Measurements from ENCODE around the gene FAM184A.
"Not testable (repeated sequence)": the region's sequence is repeated elsewhere in the genome, so short reads cannot be mapped to it uniquely, and the experiment has no call there.

The FAM184A gene

GRCh38 chr6:119002069-119002468, 76.4 kb downstream of the FAM184A start:
- DNase-seq, result no peak

DNA sequence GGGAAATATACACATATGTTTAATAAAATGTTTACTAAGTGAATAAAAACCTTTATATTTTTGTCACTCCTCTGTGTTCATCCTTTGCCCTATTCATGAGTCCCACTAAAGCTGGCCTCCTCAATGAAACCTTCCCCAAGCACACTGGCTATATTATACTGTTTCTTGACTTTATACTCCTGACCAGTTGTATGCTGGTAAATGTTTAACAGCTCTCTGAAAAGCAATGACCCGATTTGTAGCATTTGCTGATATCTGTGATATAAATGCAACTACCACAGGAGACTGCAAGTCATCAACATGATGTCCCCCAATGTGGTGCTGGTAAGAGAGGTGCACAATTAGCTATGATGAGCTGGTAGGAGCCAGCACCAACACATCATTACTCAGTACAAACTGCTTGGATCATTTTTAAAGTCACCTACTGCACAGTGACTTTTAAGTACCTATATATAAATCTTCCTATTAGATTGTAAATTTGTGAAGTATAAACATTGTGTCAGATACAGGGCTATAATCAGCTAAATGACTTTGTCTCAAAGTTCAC, 78.9 kb downstream of the FAM184A start:
- no peak for DNase-seq

GRCh38 chr6:118997426-118997825, 81.0 kb downstream of the FAM184A start:
- DNase-seq, result not testable (repeated sequence)

GRCh38 chr6:118996289-118996820, 82.1 kb downstream of the FAM184A start:
- DNase-seq, result no peak

GRCh38 chr6:118993803-118994251, 84.6 kb downstream of the FAM184A start:
- no peak for DNase-seq

- DNase-seq, result no peak
These were observed 85.1 kb downstream of the FAM184A start for GRCh38 chr6:118993358-118993757.

- no peak for DNase-seq
These were observed 86.2 kb downstream of the FAM184A start for GRCh38 chr6:118992186-118992795.

DNA sequence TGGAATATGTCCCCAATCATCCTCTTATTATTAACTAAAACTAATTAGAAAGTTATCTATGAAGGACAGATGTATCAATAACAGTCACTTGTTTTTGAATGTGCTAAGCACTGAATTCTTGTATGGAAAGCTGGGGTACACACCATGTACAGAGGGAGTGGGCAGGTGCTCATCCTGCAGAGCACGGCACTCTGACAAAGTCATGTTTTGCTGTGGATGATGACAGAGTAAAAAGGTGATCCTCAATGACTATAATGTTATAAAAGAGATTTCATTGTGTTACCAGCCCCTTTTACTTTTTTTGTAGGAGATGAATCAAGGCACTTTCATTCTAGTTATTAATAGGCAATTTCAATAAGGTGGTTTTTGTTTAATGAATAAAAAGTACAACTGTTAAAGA, 92.2 kb downstream of the FAM184A start:
- DNase-seq, result no peak

GRCh38 chr6:118985123-118985830, 93.2 kb downstream of the FAM184A start:
- DNase-seq, result no peak

DNA sequence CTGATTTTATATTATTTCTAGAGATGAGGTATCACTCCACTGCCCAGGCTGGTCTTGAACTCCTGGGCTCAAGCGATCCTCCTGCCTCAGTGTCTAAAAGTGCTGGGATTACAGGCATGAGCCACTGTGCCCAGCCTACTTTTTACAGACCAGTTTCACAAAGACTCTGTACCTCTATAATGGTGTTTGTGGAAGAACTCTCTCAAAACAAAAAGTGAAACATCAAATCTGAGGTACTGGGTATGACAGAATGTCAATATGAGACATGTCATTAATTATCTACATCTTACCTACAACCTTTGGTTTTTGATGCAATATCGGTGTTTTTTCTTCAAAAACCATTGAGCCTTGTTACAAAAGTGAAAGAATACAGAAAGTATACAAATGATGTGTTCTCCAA, 94.1 kb downstream of the FAM184A start:
- DNase-seq, result no peak

GRCh38 chr6:118982575-118982911, 95.9 kb downstream of the FAM184A start:
- DNase-seq, result no peak

GRCh38 chr6:118981884-118982574, 96.4 kb downstream of the FAM184A start:
- no peak for DNase-seq

DNA sequence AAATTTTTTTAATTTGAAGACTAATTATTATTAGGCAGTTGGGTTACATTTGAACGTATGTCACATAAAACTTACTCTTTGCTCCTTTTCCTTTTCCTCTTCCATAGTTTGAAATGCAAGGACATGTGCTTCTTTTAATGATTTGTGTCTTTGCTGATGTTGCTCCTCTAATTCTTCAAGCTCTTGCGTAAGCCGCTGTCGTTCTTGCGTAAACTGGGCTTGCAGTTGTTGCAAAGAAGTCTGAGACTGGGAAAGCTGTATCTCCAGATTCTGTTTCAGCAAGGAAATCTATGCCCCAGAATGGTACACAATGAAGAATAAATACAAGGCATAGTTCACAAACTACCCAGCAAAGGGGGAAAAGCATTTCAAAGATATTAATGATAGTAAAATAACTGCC, 98.4 kb downstream of the FAM184A start:
- no peak for DNase-seq

- DNase-seq, result no peak
These were observed 103.7 kb downstream of the FAM184A start for GRCh38 chr6:118974790-118975189.

- no peak for DNase-seq
These were observed 106.8 kb downstream of the FAM184A start for GRCh38 chr6:118971682-118972081.

DNA sequence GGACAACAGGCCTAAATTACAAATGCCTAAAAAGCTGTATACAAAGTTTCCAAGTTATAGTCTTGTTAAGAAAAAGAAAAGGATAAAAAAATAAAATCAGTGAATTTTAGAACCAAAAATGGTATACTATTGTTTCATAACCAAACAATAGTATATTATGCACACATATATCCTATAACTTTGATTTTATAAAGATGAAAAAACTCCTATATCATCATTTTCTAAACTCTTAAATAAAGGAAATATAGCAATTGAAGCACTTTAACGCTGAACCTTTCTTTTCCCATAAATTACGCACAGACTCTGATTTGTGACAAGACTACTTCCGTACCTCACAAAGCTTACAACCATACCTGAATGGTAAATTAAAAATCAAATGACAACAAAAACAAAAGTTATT, 107.6 kb downstream of the FAM184A start:
- no peak for DNase-seq

GRCh38 chr6:118968416-118968815, 110.0 kb downstream of the FAM184A start:
- peak; percentile 11 for DNase-seq

- no peak for DNase-seq
These were observed 111.2 kb downstream of the FAM184A start for GRCh38 chr6:118967239-118967638.

DNA sequence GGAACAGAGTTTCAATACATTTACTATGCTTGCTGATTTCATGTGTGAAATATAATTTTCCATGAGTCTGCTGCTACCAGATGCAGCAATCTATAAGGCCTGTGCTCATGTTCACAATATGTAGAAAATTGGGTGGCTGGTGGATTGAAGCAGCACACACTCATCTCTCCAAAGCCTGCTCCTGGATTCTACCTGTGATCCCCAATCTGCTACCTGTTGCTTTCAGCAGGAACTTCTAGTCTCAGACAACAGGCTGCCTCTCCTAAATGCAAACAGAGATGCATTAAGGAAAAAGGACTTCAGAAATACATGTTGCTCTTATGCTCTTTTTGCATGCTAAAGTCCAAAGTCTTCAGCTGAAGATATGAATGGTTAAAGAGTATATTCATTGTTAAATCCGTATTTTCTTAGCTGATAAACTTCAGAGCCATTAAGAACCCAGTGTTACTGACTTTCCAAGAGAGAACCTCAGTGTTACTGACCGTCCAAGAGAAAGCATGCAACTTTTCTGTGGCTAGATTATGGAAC, 112.6 kb downstream of the FAM184A start:
- DNase-seq, result no peak

DNA sequence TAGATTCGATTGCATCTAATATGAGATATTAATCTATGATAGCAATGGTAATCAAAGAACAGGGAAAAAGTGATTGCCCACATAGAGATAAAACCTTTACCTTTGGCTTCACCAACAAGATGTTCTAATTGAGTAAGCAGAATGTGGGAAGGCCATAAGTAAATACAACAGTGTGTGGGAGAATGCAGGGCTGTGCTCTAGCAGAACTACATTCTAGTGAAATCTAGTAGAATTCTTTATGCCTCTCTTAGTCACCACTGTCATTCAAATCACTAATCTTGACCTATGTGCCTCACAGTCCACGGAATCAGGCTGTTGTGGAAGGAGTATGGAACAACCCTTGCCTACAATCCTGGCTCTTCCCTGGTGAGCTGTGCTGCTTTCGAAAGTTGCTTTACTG, 113.1 kb downstream of the FAM184A start:
- DNase-seq, result no peak

DNA sequence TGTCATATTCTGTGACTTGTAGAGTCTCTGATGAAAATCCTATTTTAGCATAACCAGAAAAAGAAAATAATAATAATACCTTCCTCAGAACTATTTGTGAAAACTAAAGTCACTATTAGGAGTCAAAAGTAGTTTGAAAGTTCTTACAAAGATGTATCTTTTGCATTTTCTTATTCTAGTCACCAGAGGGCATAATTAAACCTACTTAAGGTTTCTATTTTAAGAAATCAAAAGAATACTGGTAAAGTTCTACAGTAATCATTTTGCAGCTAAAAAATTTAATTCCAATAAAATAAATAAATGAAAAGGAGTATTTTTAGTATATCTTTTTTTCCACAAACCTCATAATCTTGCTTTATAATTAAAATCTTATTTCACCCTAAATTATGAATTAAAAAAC, 115.5 kb downstream of the FAM184A start:
- peak; percentile 11 for DNase-seq

GRCh38 chr6:118959903-118960302, 118.6 kb downstream of the FAM184A start:
- no peak for DNase-seq

DNA sequence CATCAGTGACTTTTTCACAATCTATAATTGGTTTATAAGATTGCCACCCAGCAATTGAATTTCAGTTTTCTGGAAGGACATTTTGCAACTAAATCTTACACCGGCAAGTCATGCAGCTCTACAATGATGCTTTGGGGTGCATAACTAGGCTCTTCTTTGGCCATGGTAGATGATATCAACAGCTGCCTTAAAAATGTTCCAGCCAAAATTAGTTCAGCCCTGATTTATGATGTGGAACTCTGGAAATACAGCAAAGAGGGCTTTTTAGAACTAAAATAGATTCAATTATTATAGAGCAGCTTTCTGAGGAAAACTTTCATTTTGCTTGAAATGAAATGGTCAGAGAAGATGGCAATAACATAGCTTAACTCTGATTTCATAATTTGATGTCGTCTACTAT, 125.1 kb downstream of the FAM184A start:
- no peak for DNase-seq

Measured in CD4-positive, alpha-beta T cell treated with Interleukin-17A for 1 hour (primary cell).